Measurements from ENCODE around the gene THRAP3.
A peak's percentile ranks its signal among the peaks of the same experiment; 100 is the strongest.
"Not testable (repeated sequence)": the region's sequence is repeated elsewhere in the genome, so short reads cannot be mapped to it uniquely, and the experiment has no call there.

THRAP3 gene

DNA sequence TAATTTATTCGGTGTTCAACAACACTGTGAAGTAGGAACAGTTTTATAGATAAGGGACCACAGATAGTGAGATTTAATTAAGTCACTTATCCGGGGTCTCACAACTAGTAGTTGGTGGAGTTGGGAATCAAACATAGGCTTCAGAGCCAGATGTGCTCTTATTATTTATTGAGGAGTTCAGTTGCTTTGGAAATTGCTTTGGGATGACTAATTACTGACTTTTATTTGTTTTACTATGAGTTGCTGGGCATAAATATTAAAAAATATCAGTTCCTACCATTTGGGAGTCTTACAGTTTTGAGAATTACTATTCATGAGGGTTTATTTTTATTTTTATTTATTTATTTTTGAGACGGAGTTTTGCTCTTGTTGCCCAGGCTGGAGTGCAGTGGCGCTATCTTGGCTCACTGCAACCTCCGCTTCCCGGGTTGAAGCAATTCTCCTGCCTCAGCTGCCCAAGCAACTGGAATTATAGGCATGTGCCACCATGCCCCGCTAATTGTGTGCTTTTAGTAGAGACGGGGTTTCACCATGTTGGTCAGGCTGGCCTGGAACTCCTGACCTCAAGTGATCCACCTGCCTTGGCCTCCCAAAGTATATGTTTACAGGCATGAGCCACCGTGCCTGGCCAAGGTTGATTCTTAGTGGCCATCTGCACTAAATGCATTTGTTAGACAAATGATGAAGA is 27.7 kb downstream of the THRAP3 start:
- DNase-seq, result no peak

GRCh38 chr1:36252482-36252824 is 28.2 kb downstream of the THRAP3 start:
- DNase-seq, result not testable (repeated sequence)

DNA sequence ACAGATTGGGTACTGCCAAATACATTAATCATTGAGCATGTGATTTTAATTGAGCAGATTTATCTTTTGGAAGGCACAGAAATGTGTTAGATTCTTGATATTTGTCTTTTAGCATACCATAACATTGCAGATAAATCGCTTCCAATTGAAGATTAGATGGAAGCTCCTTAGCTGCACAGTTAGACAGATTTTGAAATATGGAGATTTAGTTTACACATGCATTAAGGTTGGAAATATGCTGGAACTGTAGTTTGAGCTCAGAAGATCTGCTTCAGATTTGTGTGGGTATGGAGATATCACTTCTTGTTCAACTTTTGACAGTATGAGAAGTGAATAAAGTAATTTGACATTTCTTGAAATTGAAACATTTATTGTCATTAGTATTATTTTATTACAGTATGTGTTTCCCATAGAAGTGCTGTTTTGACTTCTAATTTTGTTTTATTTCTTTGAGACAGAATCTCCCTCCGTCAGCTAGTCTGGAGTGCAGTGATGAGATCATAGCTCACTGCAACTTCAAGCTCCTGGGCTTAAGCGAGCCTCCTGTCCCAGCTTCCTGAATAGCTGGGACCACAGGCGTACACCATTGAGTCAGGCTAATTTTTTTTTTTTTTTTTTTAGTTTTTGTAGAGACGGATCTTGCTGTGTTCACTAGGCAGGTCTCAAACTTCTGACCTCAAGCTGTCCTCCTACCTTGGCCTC is 29.1 kb downstream of the THRAP3 start:
- DNase-seq, result peak; percentile 59

GRCh38 chr1:36256558-36257374 is 32.5 kb downstream of the THRAP3 start:
- no peak for DNase-seq

GRCh38 chr1:36257375-36257767 is 33.1 kb downstream of the THRAP3 start:
- DNase-seq, result no peak

DNA sequence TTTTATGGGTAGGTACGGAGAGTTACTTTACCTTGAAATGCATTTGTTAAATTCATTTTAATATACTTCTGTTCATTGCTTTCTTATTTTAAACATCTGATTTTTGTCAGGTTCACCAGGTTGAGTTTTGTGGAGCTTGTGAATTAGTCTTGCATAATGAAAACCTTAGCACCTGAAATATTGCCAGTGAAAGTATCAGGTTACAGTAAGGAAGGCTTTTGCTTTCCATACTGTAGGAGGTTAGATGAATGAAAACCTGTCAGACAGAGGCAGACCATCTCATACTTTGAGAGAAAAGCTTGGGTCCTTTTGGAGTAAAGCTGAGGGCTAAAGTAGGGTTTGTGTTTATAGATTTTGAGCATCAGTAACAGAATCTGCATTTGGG is 34.7 kb downstream of the THRAP3 start:
- DNase-seq, result no peak

DNA sequence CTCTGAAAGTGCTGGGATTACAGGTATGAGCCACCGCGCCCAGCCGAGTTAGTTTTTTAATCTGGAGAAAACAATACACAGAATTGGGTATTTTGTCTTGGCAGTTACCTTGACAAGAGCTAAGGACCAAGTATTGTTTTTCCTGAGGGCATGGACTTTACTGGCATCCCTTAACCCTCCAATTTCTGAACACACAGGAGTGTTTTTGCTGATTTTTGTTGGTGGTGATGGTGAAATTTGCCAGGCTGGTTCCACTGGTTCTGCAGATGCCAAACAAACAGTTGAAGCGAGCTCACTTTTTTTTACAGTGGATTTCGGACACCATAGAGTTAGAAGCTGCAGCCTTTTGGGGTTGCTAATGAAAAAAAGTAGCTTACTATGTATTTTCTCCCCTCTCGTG is 44.7 kb downstream of the THRAP3 start:
- no peak for DNase-seq

DNA sequence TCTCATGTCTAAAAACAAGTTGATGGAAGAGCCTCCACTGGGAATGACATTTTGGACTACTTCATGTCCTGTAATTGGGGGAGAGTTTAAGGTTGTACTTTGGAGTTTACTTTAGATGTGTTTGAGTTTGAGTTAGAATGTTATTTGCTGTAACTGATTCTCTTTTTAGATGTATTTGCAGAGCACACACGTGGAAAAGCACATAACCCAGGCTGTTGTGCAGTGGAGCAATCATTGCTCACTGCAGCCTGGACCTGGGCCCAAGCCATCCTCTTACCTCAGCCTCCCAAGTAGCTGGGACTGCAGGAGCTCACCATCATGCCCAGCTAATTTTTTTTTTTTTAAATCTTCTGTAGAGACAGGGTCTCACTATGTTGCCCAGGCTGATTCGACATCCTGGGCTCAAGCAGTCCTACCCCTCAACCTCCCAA is 45.2 kb downstream of the THRAP3 start:
- DNase-seq, result no peak

GRCh38 chr1:36273024-36273423 is 48.8 kb downstream of the THRAP3 start:
- no peak for DNase-seq

DNA sequence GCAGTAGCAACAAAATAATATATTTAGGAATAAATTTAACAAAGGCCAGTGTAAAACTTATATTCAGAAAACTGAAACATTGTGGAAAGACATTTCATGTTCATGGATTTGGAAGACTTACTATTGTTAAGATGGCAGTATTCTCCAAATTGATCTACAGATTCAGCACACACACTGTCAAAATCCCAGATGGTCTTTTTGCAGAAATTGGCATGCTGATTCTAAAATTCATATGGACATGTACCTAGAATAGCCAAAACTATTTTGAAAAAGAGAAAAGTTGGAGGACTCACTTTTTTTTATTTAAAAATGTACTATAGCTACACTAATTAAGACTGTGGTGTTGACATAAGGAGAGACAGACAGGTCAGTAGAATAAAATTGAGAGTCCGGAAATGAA is 50.0 kb downstream of the THRAP3 start:
- no peak for DNase-seq

- no peak for DNase-seq
Measured at GRCh38 chr1:36276688-36277087, 52.4 kb downstream of the THRAP3 start.

GRCh38 chr1:36279110-36279788 is 55.0 kb downstream of the THRAP3 start:
- DNase-seq, result peak; percentile 18

DNA sequence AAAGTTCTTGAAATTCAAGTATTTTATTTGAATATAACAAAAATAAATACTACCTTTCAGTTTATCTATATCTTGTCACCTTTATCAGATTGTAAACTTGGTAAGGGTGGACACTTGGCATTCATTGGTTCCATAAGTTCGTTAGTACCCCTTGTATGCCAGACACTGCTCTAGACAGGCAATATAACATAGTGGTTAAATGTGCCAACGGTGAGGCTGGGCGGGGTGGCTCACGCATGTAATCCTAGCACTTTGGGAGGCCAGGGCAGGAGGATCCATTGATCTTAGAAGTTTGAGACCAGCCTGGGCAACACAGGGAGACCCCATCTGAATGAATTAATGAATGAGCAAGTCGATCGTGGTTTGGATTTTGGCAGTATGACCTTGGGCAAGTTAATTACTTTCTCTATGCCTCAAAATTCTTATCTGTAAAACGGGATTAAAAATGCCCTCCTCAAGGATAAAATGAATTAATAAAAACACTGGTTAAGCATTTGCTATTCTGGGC is 55.6 kb downstream of the THRAP3 start:
- no peak for DNase-seq

- DNase-seq, result peak; percentile 14
Measured at GRCh38 chr1:36284061-36284460, 59.8 kb downstream of the THRAP3 start.

GRCh38 chr1:36284517-36284916 is 60.3 kb downstream of the THRAP3 start:
- DNase-seq, result no peak

GRCh38 chr1:36285443-36286101 is 61.3 kb downstream of the THRAP3 start:
- peak; percentile 84 for DNase-seq

DNA sequence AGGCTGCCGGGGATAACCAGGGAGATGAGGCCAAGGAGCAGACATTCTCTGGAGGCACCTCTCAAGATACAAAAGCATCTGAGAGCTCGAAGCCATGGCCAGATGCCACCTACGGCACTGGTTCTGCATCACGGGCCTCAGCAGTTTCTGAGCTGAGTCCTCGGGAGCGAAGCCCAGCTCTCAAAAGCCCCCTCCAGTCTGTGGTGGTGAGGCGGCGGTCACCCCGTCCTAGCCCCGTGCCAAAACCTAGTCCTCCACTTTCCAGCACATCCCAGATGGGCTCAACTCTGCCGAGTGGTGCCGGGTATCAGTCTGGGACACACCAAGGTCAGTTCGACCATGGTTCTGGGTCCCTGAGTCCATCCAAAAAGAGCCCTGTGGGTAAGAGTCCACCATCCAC is 62.6 kb downstream of the THRAP3 start:
- no peak for DNase-seq

DNA sequence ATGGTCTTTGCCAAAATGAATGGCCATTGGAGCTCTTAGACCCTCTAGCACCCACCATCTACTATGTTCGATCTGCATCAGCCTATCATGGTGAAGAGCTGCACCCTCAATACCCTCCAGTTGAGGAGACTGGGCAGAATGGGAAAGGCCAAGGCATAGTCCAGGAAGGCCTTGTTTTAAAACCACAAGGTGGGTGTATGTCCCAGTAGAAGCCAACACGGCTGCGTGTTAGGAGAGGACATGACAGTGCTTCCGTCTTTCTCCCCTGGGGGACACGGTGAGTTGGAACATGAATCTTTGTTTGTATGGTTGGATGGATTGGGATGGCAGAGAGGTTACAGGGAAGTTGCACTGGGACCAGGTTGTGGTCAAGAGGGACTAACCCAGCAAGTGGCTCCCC is 63.4 kb downstream of the THRAP3 start:
- no peak for DNase-seq

GRCh38 chr1:36295390-36295789 is 71.1 kb downstream of the THRAP3 start:
- no peak for DNase-seq

DNA sequence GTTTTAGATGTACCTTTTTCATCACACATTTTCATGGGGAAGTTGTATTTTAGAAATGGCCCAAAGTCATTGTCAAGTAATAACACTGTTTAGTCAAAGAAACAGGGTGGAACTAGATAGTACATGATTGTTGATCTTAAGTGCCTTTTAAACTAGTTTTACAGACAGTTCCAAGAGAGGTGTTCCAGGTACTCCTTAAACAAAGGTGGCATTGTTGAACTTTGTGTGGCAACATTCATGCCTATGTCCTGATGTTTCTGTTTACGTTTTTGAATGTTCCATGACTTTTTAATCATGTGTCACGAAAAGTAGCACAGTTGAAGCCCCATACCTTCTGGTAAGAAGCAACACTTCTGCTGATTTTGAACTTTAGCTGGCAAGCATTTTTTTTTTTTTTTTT is 72.8 kb downstream of the THRAP3 start:
- DNase-seq, result no peak

DNA sequence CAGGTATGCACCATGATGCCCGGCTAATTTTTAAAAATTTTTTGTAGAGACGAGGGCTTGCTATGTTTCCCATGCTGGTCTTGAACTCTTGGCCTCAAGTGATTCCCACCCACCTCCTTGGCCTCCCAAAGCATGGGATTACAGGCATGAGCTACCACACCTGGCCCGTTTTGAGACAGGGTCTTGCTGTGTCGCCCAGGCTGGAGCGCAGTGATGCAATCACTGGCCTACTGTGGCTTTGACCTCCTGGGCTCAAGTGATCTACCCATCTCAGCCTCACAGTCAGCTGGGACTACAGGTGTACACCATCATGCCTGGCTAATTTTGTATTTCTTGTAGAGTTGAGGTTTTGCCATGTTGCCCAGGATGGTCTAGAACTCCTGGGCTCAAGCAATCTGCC is 74.4 kb downstream of the THRAP3 start:
- DNase-seq, result no peak

GRCh38 chr1:36300526-36300925 is 76.3 kb downstream of the THRAP3 start:
- no peak for DNase-seq

Data from fibroblast of skin of scalp (primary cell).